Trophoblast cell (in vitro differentiated cells and primary cell): ENCODE results near the gene OPN3.

ENCODE experiments used
- DNase-seq, 2 donors: peaks; one replicate each; pipeline ENCODE4 v3.0.0-alpha.2; 2016
- H2AFZ ChIP-seq: 2 replicates; pipeline ENCODE4 v1.6.1; 2013; ENCODE audit warnings: low read length, moderate library complexity, mild to moderate bottlenecking; ENCODE audit not compliant: insufficient read depth, poor library complexity
- H2AK5ac ChIP-seq: 2 replicates; pipeline ENCODE4 v1.6.1; 2013; ENCODE audit warnings: mild to moderate bottlenecking, low read length
- H2BK120ac ChIP-seq: 2 replicates; pipeline ENCODE4 v1.6.1; 2013; ENCODE audit warnings: low read length, mild to moderate bottlenecking, moderate library complexity; ENCODE audit not compliant: insufficient read depth, poor library complexity
- H2BK12ac ChIP-seq: 2 replicates; pipeline ENCODE4 v1.6.1; 2013; ENCODE audit warnings: mild to moderate bottlenecking, low read length, moderate library complexity
- H2BK5ac ChIP-seq: 2 replicates; pipeline ENCODE4 v1.6.1; 2013; ENCODE audit warnings: low read length, low read depth, moderate library complexity, mild to moderate bottlenecking; ENCODE audit not compliant: poor library complexity
- H3K14ac ChIP-seq: 2 replicates; pipeline ENCODE4 v1.6.1; 2013; ENCODE audit warnings: mild to moderate bottlenecking, low read length
- H3K18ac ChIP-seq: 2 replicates; pipeline ENCODE4 v1.6.1; 2013; ENCODE audit warnings: mild to moderate bottlenecking, low read length
- H3K23ac ChIP-seq: 2 replicates; pipeline ENCODE4 v1.6.1; 2013; ENCODE audit warnings: low read length
- H3K27ac ChIP-seq: 2 replicates; pipeline ENCODE4 v1.5.1; 2013; ENCODE audit warnings: low read depth, mild to moderate bottlenecking, inconsistent platforms, low read length, moderate library complexity
- H3K27me3 ChIP-seq: 2 replicates; pipeline ENCODE4 v1.6.1; 2013; ENCODE audit warnings: inconsistent platforms, mild to moderate bottlenecking, low read length, moderate library complexity; ENCODE audit not compliant: insufficient read depth
- H3K36me3 ChIP-seq, 2 experiments: 1 replicate in 1 of 2; 2 replicates in 1 of 2; pipeline ENCODE4 v1.6.1; 2013; ENCODE audit warnings: low read length in 2 of 2, mild to moderate bottlenecking in 2 of 2, moderate library complexity in 1 of 2; ENCODE audit not compliant: insufficient read depth in 2 of 2, control insufficient read depth in 1 of 2
- H3K4ac ChIP-seq: 2 replicates; pipeline ENCODE4 v1.6.1; 2013; ENCODE audit warnings: low read depth, mild to moderate bottlenecking, low read length, moderate library complexity
- H3K4me1 ChIP-seq, 2 experiments: 1 replicate in 1 of 2; 2 replicates in 1 of 2; pipeline ENCODE4 v1.6.1; 2013; ENCODE audit warnings: low read length in 2 of 2, mild to moderate bottlenecking in 2 of 2, moderate library complexity in 1 of 2; ENCODE audit not compliant: insufficient read depth in 2 of 2, control insufficient read depth in 1 of 2
- H3K4me2 ChIP-seq: 2 replicates; pipeline ENCODE4 v1.6.1; 2013; ENCODE audit warnings: inconsistent platforms, mild to moderate bottlenecking, low read length, moderate library complexity
- H3K4me3 ChIP-seq: 2 replicates; pipeline ENCODE4 v1.5.1; 2013; ENCODE audit warnings: mild to moderate bottlenecking, low read depth, low read length, inconsistent platforms
- H3K79me1 ChIP-seq: one replicate; pipeline ENCODE4 v1.6.1; 2013; ENCODE audit warnings: low read length
- H3K79me2 ChIP-seq: 2 replicates; pipeline ENCODE4 v1.6.1; 2013; ENCODE audit warnings: low read length, mild to moderate bottlenecking; ENCODE audit not compliant: control insufficient read depth, insufficient read depth, poor library complexity
- H3K9ac ChIP-seq: 2 replicates; pipeline ENCODE4 v1.6.1; 2013; ENCODE audit warnings: mild to moderate bottlenecking, low read length
- H3K9me3 ChIP-seq: 2 replicates; pipeline ENCODE4 v1.6.1; 2013; ENCODE audit warnings: low read depth, mild to moderate bottlenecking, control low read depth, inconsistent platforms, low read length; ENCODE audit not compliant: insufficient read depth
- H4K12ac ChIP-seq: 2 replicates; pipeline ENCODE4 v1.6.1; 2013; ENCODE audit warnings: low read depth, mild to moderate bottlenecking, low read length, moderate library complexity
- H4K8ac ChIP-seq: 2 replicates; pipeline ENCODE4 v1.6.1; 2013; ENCODE audit warnings: low read depth, mild to moderate bottlenecking, low read length, moderate library complexity
- H4K91ac ChIP-seq: one replicate; pipeline ENCODE4 v1.6.1; 2013; ENCODE audit warnings: low read depth, mild to moderate bottlenecking, low read length, moderate library complexity
- WGBS: extraction: QIAGEN DNeasy Blood & Tissue Kit; methylation state at CpG from one replicate; pipeline ENCODE4 v1.1.7; 2013; ENCODE audit warnings: missing lambda C conversion rate; ENCODE audit not compliant: insufficient read length, insufficient coverage; ENCODE audit errors: extremely low coverage; 5-methylcytosine and 5-hydroxymethylcytosine counted together

Gene OPN3

DNA sequence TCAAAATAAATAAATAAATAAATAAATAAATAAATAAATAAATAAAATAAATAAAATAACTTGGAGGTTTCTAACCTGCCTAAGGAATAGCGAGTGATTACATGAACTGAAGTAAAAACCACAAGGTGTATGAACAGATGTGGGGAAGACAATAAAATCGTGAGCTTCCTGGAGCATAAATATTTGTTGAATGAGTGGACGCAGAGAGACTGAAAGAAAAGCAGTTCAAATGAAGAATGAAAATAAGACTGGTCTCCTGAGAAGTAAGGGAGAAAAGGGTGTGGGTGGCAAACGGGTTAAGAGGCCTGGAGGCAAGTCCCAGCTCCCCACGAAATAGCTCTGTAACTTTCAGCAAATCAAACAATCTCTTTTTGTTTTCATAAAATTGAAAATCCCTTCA, 33.6 kb downstream of the OPN3 start:
- DNase-seq = no peak

DNA sequence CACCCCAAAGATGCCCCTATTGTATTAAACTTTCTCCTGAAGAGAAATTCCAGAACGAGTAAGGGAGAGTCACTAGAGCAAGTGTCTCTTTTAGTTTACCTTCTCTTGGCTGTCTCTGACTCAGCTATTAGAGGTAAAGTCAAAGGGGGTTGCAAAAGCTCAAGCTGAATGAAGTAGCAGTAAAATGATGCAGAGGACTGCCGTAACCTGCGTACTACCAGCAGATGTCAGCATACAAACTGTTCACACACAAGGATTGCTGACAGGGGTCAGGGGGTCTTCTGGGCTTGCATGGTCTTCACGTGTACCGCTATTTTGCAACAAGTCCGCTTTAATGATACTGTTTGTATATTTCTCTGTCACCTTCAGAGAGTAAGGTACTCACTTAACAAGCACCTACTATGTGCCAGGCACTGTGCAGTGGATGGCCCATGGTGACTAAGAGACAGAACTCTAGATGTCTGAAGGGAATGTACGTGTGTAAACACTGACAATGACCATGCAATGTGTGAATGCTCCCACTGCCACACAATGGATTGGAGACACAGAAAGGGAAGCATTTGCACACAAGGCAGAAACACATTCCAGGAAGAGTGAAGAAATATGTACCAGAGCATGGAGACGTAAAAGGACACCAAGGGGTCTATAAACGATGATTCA, 34.9 kb downstream of the OPN3 start:
- H3K4me2 ChIP-seq = no peak overlapping the region
- no peak overlapping the region for H3K18ac ChIP-seq
- H3K27me3 ChIP-seq = no peaks in the 10 kb centered on the region
- no peak overlapping the region for H2BK5ac ChIP-seq
- H4K12ac ChIP-seq = no peak overlapping the region
- peak overlapping the region; percentile 83 for H3K23ac ChIP-seq
- peak overlapping the region; percentile 41 for H3K9ac ChIP-seq
- H3K9me3 ChIP-seq = no peaks in the 10 kb centered on the region
- H3K4me1 ChIP-seq = peaks cover 0 to 4% of the 10 kb centered on the region in 2 experiments
- H3K14ac ChIP-seq = no peak overlapping the region
- peaks cover 4 to 9% of the 10 kb centered on the region in 2 experiments for H3K36me3 ChIP-seq
- no peak overlapping the region for H4K8ac ChIP-seq
- H3K79me2 ChIP-seq = no peaks in the 10 kb centered on the region
- no peak overlapping the region for H3K4ac ChIP-seq
- no peak overlapping the region for H3K4me3 ChIP-seq
- H3K79me1 ChIP-seq = no peaks in the 10 kb centered on the region
- no peak overlapping the region for H2AK5ac ChIP-seq
- no peak overlapping the region for H2BK12ac ChIP-seq
- no peak overlapping the region for H3K27ac ChIP-seq
- no peak overlapping the region for H4K91ac ChIP-seq
- no CpG with 5 or more reads among the region's 9 CpGs for WGBS
- DNase-seq = peak; percentile 38 to 48
- no peak overlapping the region for H2BK120ac ChIP-seq
- H2AFZ ChIP-seq = no peak overlapping the region

More for the DNA sequence above, 33.6 kb downstream of the OPN3 start:
- no peaks in the 10 kb centered on the region for H3K79me2 ChIP-seq
- no peak overlapping the region for H3K9ac ChIP-seq
- no peak overlapping the region for H3K4me2 ChIP-seq
- no peak overlapping the region for H4K91ac ChIP-seq
- H2AK5ac ChIP-seq = no peak overlapping the region
- H3K4me1 ChIP-seq = peaks cover 0 to 4% of the 10 kb centered on the region in 2 experiments
- H3K27me3 ChIP-seq = no peaks in the 10 kb centered on the region
- no peak overlapping the region for H4K8ac ChIP-seq
- no CpG with 5 or more reads among the region's 5 CpGs for WGBS
- H4K12ac ChIP-seq = no peak overlapping the region
- no peak overlapping the region for H3K18ac ChIP-seq
- no peaks in the 10 kb centered on the region for H3K79me1 ChIP-seq
- no peak overlapping the region for H3K23ac ChIP-seq
- no peak overlapping the region for H2AFZ ChIP-seq
- no peak overlapping the region for H3K4ac ChIP-seq
- H2BK120ac ChIP-seq = no peak overlapping the region
- no peak overlapping the region for H2BK5ac ChIP-seq
- H3K4me3 ChIP-seq = no peak overlapping the region
- peaks cover 4 to 9% of the 10 kb centered on the region in 2 experiments for H3K36me3 ChIP-seq
- no peak overlapping the region for H2BK12ac ChIP-seq
- H3K27ac ChIP-seq = no peak overlapping the region
- no peak overlapping the region for H3K14ac ChIP-seq
- H3K9me3 ChIP-seq = no peaks in the 10 kb centered on the region

DNA sequence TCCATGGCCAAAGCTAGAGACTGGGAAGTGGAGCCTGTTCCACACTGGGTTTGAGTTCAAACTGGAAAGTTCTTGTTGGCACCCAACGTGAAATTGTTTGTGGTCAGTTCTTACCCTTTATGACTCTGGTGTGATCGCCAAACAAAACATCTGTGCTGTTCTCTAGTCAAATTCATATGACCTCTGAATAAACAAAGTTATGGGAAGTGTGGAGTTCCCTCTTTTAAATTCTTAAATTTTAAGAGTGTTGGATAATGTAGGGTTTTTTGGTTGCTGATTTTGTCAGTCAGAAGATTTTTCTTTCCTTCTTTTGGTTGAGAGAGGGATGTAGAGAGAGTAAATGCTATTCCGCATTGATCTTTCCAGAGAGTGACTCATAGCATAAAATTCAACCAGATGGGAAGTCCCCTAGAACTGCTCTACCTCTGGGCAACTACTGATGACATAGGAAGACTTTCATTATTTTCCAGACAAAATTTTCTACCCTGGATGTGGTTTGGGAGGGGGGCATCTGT, 36.4 kb downstream of the OPN3 start:
- no peak overlapping the region for H3K4ac ChIP-seq
- H2BK5ac ChIP-seq = no peak overlapping the region
- no peak overlapping the region for H4K91ac ChIP-seq
- H3K23ac ChIP-seq = no peak overlapping the region
- no peak overlapping the region for H2BK120ac ChIP-seq
- H3K18ac ChIP-seq = no peak overlapping the region
- no CpG with 5 or more reads among the region's 3 CpGs for WGBS
- H2BK12ac ChIP-seq = no peak overlapping the region
- no peak for DNase-seq
- no peak overlapping the region for H3K4me2 ChIP-seq
- H3K27me3 ChIP-seq = no peaks in the 10 kb centered on the region
- H3K79me2 ChIP-seq = no peaks in the 10 kb centered on the region
- no peak overlapping the region for H3K4me3 ChIP-seq
- H3K9ac ChIP-seq = no peak overlapping the region
- H3K14ac ChIP-seq = no peak overlapping the region
- H4K8ac ChIP-seq = no peak overlapping the region
- H4K12ac ChIP-seq = no peak overlapping the region
- no peak overlapping the region for H2AK5ac ChIP-seq
- H2AFZ ChIP-seq = no peak overlapping the region
- H3K4me1 ChIP-seq = peaks cover 0 to 4% of the 10 kb centered on the region in 2 experiments
- H3K79me1 ChIP-seq = no peaks in the 10 kb centered on the region
- no peaks in the 10 kb centered on the region for H3K9me3 ChIP-seq
- H3K36me3 ChIP-seq = peaks cover 4 to 8% of the 10 kb centered on the region in 2 experiments
- no peak overlapping the region for H3K27ac ChIP-seq

DNA sequence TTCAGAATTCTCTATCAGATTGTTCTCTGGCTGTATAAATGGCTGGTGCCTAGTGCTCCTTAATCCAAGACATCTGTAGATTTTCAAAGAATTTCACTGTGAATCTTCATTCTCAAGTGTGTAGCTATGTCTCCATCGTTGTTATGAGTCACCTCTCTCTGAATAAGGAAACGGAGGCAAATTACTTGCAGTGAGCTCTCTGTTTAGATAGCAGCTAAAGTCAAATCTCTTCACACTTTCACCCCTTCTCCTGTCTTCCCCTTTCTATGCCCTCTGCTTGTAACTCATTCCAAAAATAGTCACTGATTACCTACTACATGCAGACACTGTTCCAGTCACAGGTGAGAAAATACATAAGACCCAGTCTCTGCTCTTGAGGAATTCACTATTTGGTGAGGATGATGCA, 39.7 kb downstream of the OPN3 start:
- H2AFZ ChIP-seq = no peak overlapping the region
- no peak overlapping the region for H4K91ac ChIP-seq
- no peak overlapping the region for H3K4me2 ChIP-seq
- no peak overlapping the region for H4K8ac ChIP-seq
- no peak overlapping the region for H3K18ac ChIP-seq
- H2AK5ac ChIP-seq = no peak overlapping the region
- H3K4ac ChIP-seq = no peak overlapping the region
- H2BK12ac ChIP-seq = no peak overlapping the region
- no peak overlapping the region for H3K27ac ChIP-seq
- H3K4me1 ChIP-seq = peaks cover 4 to 7% of the 10 kb centered on the region in 2 experiments
- H2BK120ac ChIP-seq = no peak overlapping the region
- H3K14ac ChIP-seq = no peak overlapping the region
- H3K79me1 ChIP-seq = no peaks in the 10 kb centered on the region
- H3K79me2 ChIP-seq = no peaks in the 10 kb centered on the region
- H3K36me3 ChIP-seq = peaks cover 5 to 10% of the 10 kb centered on the region in 2 experiments
- H3K23ac ChIP-seq = peak overlapping the region; percentile 53
- H2BK5ac ChIP-seq = no peak overlapping the region
- H3K9ac ChIP-seq = no peak overlapping the region
- no peak overlapping the region for H4K12ac ChIP-seq
- no peak overlapping the region for H3K4me3 ChIP-seq
- H3K9me3 ChIP-seq = no peaks in the 10 kb centered on the region
- no peaks in the 10 kb centered on the region for H3K27me3 ChIP-seq
- no peak for DNase-seq
- WGBS = no CpG with 5 or more reads among the region's 2 CpGs
